Adrenal gland (tissue), 12 donors: ENCODE data around the gene FGFRL1. TPM values are rescaled to one million over a fixed set of nuclear protein-coding genes. Genes with fewer than 3 reads are reported as not detected.

Experiments
- DNase-seq, 7 donors: peaks; one replicate each; pipeline ENCODE4 v3.0.0-alpha.2; 2019 to 2020
- H3K27ac ChIP-seq, 5 donors: fragments of 200-600 bp; sonication (generic) in 4 of 5; 1 replicate in 3 of 5; 2 replicates in 2 of 5; pipeline versions ENCODE4 v1.5.1 to v1.8.0; 2016 to 2020; ENCODE audit warnings: mild to moderate bottlenecking in 1 of 5
- H3K27me3 ChIP-seq: fragments of 200-600 bp; 2 replicates; pipeline ENCODE4 v1.8.0; 2021
- H3K36me3 ChIP-seq, 2 donors: fragments of 200-600 bp; replicated peaks in 1 of 2; 1 replicate in 1 of 2; 2 replicates in 1 of 2; pipeline versions ENCODE4 v1.5.1 to v1.8.0; 2018 to 2022
- H3K4me1 ChIP-seq, 2 donors: fragments of 200-600 bp; replicated peaks in 1 of 2; 1 replicate in 1 of 2; 2 replicates in 1 of 2; pipeline versions ENCODE4 v1.5.1 to v1.8.0; 2018 to 2021
- H3K4me3 ChIP-seq, 4 donors: fragments of 200-600 bp; sonication (generic) in 3 of 4; one replicate each; pipeline ENCODE4 v1.5.1; 2016 to 2018
- H3K9me3 ChIP-seq, 3 donors: fragments of 200-600 bp; sonication (generic) in 1 of 3; replicated peaks in 1 of 3; 1 replicate in 2 of 3; 2 replicates in 1 of 3; pipeline versions ENCODE4 v1.5.1 to v1.8.0; 2016 to 2021
- POLR2A ChIP-seq, 2 donors: fragments of 450-650 bp; IDR thresholded peaks; one replicate each; pipeline ENCODE4 v1.6.1; 2017; ENCODE audit warnings: antibody characterized with exemption in 2 of 2, mild to moderate bottlenecking in 2 of 2, moderate library complexity in 1 of 2
- WGBS, 4 donors: extraction: QIAGEN DNeasy Blood & Tissue Kit in 2 of 4; methylation state at CpG; one replicate each; pipeline versions ENCODE4 v1.1.5 to v1.1.7; 2013 to 2017; 5-methylcytosine and 5-hydroxymethylcytosine counted together
- intact Hi-C, 2 donors: fragments of 100-400 bp; cut with DNase I; formaldehyde crosslinking; loops; one replicate each; pipeline versions ENCODE4 v1.14.1 to v1.15.0; 2022 to 2023
- polyA plus RNA-seq, 3 donors: library from polyadenylated mRNA; stranded (reverse); fragments of 200-250 nt in 2 of 3; fragments of 350-450 nt in 1 of 3; fragmentation: Illumina TruSeq in 1 of 3; extraction: RNeasy Lipid Tissue Mini Kit (QIAGEN cat#74804) in 1 of 3; gene quantifications; one replicate each; pipeline ENCODE4 v1.2.3, GENCODE V29; 2013 to 2014
- total RNA-seq, 9 donors: library from RNA; depleted of rRNA in 4 of 9; stranded (reverse); fragments of >200 nt in 4 of 9; fragments of 120-200 nt in 1 of 9; fragmentation: NEBNext Ultra II Directional in 1 of 9; extraction: Animal tissue kit (Norgen Biotek cat#: 25700) in 1 of 9; gene quantifications; one replicate each; pipeline versions ENCODE4 v1.1.0 to v1.2.4, GENCODE V29; 2013 to 2023
- TF ChIP-seq, protein P1 (sequence below), 6 experiments: fragments of 450-650 bp in 4 of 6; fragments of 200-600 bp in 2 of 6; sonication (generic) in 1 of 6; IDR thresholded peaks; 1 replicate in 5 of 6; 2 replicates in 1 of 6; pipeline versions ENCODE4 v1.5.1 to v1.8.0; 2016 to 2021; ENCODE audit warnings: antibody characterized with exemption in 6 of 6, mild to moderate bottlenecking in 2 of 6, moderate library complexity in 1 of 6
- donor health status: healthy with polysubstance abuse.
- donor health status: Bipolar disorder and iron deficiency.
- donor health status: DM: yes; HTN: yes; CAD: no.
- donor health status: DM: no; HTN: no; CAD: no.
- donor health status: DM: no; HTN: no; CAD: no.
- donor health status: DM: yes; HTN: yes; CAD: no.

FGFRL1 gene
- total and polyA plus RNA-seq, 12 donors, result 24.4 to 274 (median 77.8) TPM

- DNase-seq, result no peak
- Histone ChIP-seq H3K27me3 (no peaks in the 10 kb centered on the region), H3K27ac (no peak overlapping the region), H3K4me1 (peaks cover 11 to 29% of the 10 kb centered on the region in 2 donors), H3K4me3 (peak overlapping the region in 1 of 4 donors; percentile 6), H3K36me3 (no peaks in the 10 kb centered on the region), H3K9me3 (no peaks in the 10 kb centered on the region)
- 80 to 85% (median 82%) methylated on average over 15 of the region's 15 CpGs for WGBS, 4 donors
- intact Hi-C loops, result no loop called here
- TF ChIP-seq, protein P1, sequence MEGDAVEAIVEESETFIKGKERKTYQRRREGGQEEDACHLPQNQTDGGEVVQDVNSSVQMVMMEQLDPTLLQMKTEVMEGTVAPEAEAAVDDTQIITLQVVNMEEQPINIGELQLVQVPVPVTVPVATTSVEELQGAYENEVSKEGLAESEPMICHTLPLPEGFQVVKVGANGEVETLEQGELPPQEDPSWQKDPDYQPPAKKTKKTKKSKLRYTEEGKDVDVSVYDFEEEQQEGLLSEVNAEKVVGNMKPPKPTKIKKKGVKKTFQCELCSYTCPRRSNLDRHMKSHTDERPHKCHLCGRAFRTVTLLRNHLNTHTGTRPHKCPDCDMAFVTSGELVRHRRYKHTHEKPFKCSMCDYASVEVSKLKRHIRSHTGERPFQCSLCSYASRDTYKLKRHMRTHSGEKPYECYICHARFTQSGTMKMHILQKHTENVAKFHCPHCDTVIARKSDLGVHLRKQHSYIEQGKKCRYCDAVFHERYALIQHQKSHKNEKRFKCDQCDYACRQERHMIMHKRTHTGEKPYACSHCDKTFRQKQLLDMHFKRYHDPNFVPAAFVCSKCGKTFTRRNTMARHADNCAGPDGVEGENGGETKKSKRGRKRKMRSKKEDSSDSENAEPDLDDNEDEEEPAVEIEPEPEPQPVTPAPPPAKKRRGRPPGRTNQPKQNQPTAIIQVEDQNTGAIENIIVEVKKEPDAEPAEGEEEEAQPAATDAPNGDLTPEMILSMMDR (IDR thresholded peaks at IDR 0.05), result no peak
- TF ChIP-seq POLR2A (IDR thresholded peaks at IDR 0.05), result no peak
Measured at GRCh38 chr4:984336-985054, 26.9 kb upstream of the FGFRL1 start.

- WGBS, 4 donors, result 40 to 56% (median 47%) methylated on average over 20 to 23 of the region's 23 CpGs
Measured at GRCh38 chr4:985123-985830, 26.1 kb upstream of the FGFRL1 start.

DNA sequence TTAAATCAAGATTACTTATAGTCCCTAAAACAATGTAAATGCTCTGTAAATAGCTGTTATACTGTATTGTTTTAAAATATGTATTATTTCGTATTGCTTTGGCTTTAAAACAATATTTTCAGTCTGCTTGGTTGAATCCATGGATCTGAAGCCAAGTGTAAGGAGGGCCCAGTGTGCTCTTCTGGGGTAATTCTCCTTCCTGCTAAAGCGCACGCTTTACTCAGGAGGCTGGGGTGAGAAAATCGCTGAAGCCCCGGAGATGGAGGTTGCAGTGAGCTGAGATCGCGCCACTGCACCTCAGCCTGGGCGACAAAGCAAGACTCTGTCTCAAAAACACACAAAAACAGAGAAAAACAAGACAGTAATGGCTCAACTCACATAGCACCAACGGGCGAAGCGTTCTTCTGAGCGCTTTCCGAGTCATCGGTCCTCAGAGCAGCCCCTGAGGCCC lies 25.0 kb upstream of the FGFRL1 start:
- Histone ChIP-seq H3K9me3 (no peaks in the 10 kb centered on the region), H3K4me1 (peaks cover 11 to 29% of the 10 kb centered on the region in 2 donors), H3K36me3 (peaks cover 0 to 7% of the 10 kb centered on the region in 2 donors), H3K27me3 (no peaks in the 10 kb centered on the region), H3K4me3 (peak overlapping the region; percentile 1 to 92 (median 37)), H3K27ac (peak overlapping the region; percentile 38 to 88 (median 63))
- TF ChIP-seq POLR2A (IDR thresholded peaks at IDR 0.05), result peak in 1 of 2 donors; percentile 42
- TF ChIP-seq, protein P1 (IDR thresholded peaks at IDR 0.05), result no peak
- 2 to 5% (median 3%) methylated on average over 10 to 14 of the region's 14 CpGs for WGBS, 4 donors
- intact Hi-C loops, result no loop called here
- DNase-seq, result no peak

More at GRCh38 chr4:985123-985830, 26.1 kb upstream of the FGFRL1 start:
- Histone ChIP-seq H3K9me3 (no peaks in the 10 kb centered on the region), H3K4me3 (peak overlapping the region in 1 of 4 donors; percentile 6), H3K27me3 (no peaks in the 10 kb centered on the region), H3K27ac (no peak overlapping the region), H3K36me3 (peaks cover 0 to 4% of the 10 kb centered on the region in 2 donors), H3K4me1 (peaks cover 11 to 29% of the 10 kb centered on the region in 2 donors)
- intact Hi-C loops, result no loop called here
- DNase-seq, result peak; percentile 72 to 88 (median 81)
- TF ChIP-seq, protein P1 (IDR thresholded peaks at IDR 0.05), result no peak
- TF ChIP-seq POLR2A (IDR thresholded peaks at IDR 0.05), result peak in 1 of 2 donors; percentile 68
